ELF-1 (cell line): ENCODE results near the gene CENPQ.

ENCODE experiments used
- DNase-seq: peaks from one replicate; pipeline ENCODE4 v3.0.0-alpha.2; 2016; ENCODE audit warnings: low read depth, low spot score

The CENPQ gene

GRCh38 chr6:49504666-49505065 is 41.5 kb downstream of the CENPQ start:
- DNase-seq, result no peak

GRCh38 chr6:49506569-49507111 is 43.5 kb downstream of the CENPQ start:
- DNase-seq, result no peak

GRCh38 chr6:49509342-49509741 is 46.2 kb downstream of the CENPQ start:
- no peak for DNase-seq

- no peak for DNase-seq
Measured at GRCh38 chr6:49513153-49513989, 50.2 kb downstream of the CENPQ start.

- no peak for DNase-seq
Measured at GRCh38 chr6:49514571-49515484, 51.7 kb downstream of the CENPQ start.

- no peak for DNase-seq
Measured at GRCh38 chr6:49515485-49516146, 52.4 kb downstream of the CENPQ start.

GRCh38 chr6:49516147-49516505 is 53.0 kb downstream of the CENPQ start:
- DNase-seq, result no peak

GRCh38 chr6:49517919-49518318 is 54.7 kb downstream of the CENPQ start:
- DNase-seq, result no peak

- no peak for DNase-seq
Measured at GRCh38 chr6:49519660-49520059, 56.5 kb downstream of the CENPQ start.

- DNase-seq, result no peak
Measured at GRCh38 chr6:49522710-49523593, 59.8 kb downstream of the CENPQ start.

GRCh38 chr6:49523901-49524300 is 60.7 kb downstream of the CENPQ start:
- no peak for DNase-seq

GRCh38 chr6:49524541-49524940 is 61.4 kb downstream of the CENPQ start:
- DNase-seq, result no peak

GRCh38 chr6:49526598-49526997 is 63.4 kb downstream of the CENPQ start:
- no peak for DNase-seq

GRCh38 chr6:49527320-49527719 is 64.2 kb downstream of the CENPQ start:
- DNase-seq, result peak; percentile 4

- no peak for DNase-seq
Measured at GRCh38 chr6:49528571-49528970, 65.4 kb downstream of the CENPQ start.

GRCh38 chr6:49530141-49530776 is 67.1 kb downstream of the CENPQ start:
- no peak for DNase-seq

- DNase-seq, result no peak
Measured at GRCh38 chr6:49531774-49532569, 68.8 kb downstream of the CENPQ start.

GRCh38 chr6:49535795-49536194 is 72.6 kb downstream of the CENPQ start:
- DNase-seq, result no peak

- DNase-seq, result no peak
Measured at GRCh38 chr6:49539102-49539501, 75.9 kb downstream of the CENPQ start.

- DNase-seq, result no peak
Measured at GRCh38 chr6:49540614-49541013, 77.4 kb downstream of the CENPQ start.
